Frontal cortex (tissue), 4 donors: ENCODE data around the gene FBXO41. TPM values are rescaled to one million over a fixed set of nuclear protein-coding genes. Genes with fewer than 3 reads are reported as not detected.
A peak's percentile ranks its signal among the peaks of the same experiment; 100 is the strongest.

Experiments
- DNase-seq, 2 donors: peaks; one replicate each; pipeline ENCODE4 v3.0.0; 2012; ENCODE audit warnings: low spot score in 2 of 2
- FAIRE-seq: peaks from 2 replicates; lab custom pipeline; 2012; peaks lifted over from hg19 to GRCh38; lab: Jason Lieb, UNC
- total RNA-seq: library from RNA; depleted of rRNA; stranded (reverse); fragments of >200 nt; gene quantifications from one replicate; pipeline ENCODE4 v1.2.3, GENCODE V29; 2014
- donor health status: control.
- donor health status: control.
- donor health status: control.

The FBXO41 gene
- total RNA-seq, 1 donor from 2014 or later, result 20.0 TPM

DNA sequence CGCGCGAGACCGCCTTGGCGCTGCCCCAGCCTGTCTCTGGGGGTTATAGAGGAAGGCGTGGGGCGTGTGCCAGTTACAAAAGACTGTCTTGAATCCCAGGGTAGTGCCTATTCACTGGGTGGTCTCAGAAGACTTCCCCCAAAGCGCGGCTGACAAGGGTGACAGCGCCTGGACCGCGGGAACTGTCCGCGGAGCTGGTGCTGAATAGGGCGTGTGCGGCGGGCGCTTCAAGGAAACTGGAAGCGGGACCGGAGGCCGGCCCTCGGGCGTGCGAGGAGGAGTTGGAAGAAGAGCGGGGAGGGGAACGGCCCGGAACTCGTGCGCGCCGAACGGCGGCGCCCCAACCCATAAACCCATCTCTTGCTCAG is 6.8 kb upstream of the FBXO41 start:
- peak; percentile 50 to 60 for DNase-seq

DNA sequence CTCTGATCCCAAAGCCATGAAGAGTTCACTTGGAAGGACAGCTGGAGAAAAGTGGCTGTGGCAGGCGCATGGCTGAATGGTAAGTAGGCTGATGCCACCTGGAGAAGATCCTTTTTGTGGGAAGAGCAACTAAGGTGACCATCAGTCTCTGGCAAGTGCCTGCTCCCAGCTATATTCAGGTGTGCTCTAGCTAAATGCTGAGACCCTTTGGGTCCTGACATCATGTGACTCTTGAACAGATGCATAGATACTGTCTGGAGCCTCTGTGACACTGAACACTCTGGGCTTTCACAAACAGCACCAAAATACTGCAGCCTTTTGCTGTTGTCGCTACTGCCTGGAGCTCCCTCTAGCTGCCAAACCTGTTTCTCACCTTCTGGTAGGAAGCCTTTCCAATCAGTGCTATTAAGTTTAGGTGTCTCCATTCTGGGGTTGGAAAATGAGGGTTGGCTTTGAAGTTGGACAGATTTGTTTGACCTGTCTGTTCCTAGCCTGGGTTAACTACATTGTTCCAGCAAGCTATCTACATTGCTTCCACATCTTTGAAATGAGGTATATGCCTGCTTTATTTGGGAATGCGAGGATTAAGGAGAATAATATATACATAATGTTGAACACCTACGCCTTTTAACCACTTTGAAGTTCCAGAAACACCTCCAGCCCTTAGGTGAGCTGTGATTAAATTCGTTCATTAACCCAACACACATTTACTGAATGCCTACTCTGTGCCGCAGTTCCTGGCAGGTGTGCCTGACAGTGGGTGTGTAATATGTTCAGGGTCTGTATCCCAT is 6.0 kb upstream of the FBXO41 start:
- FAIRE-seq (no peak), DNase-seq (no peak)

More for the DNA sequence above, 6.8 kb upstream of the FBXO41 start:
- FAIRE-seq, result no peak

DNA sequence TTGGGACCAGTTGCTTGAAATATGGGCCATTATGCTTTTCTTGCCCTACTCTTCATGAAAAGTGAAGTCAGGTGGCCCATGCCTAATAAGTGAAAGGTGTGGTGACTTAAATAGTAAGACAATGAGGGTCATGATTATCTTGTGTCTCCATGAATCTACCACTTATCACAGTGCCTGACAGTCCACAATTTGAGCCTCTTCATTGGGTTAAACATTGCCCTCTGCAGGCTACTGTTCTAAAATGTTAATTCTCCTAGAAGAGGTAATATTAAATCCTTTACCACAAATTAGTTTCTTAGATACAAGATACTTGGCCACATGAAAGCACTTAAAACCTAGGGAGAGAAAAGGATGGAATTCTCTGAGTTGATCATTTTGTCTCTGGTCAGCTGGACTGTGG is 5.0 kb upstream of the FBXO41 start:
- FAIRE-seq (no peak), DNase-seq (no peak)

DNA sequence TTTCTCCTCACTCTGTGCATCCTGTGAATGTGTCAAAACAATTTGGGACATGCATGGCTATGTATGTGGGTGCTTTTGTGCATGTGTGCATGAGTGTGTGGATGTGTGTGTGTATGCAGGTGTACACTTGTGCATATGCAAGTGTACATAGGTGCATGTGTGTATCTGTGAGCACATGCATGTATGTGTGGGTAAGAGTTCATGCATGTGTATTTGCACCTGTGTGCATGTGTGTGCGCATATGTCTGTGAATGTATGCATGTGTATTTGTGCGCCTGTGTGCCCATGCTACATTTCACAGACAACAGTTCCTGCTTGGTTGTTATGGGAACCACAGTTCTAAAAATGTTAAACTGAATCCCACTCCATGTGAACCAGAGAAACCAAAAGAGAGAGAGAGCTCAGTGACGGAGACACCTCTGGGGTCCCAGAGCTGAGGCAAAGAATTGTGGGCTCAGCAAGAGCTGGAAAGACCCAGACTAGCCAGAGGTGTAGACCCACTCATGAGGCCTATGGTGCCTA is 1.9 kb upstream of the FBXO41 start:
- DNase-seq (peak in 1 of 2 donors; percentile 5), FAIRE-seq (no peak)

DNA sequence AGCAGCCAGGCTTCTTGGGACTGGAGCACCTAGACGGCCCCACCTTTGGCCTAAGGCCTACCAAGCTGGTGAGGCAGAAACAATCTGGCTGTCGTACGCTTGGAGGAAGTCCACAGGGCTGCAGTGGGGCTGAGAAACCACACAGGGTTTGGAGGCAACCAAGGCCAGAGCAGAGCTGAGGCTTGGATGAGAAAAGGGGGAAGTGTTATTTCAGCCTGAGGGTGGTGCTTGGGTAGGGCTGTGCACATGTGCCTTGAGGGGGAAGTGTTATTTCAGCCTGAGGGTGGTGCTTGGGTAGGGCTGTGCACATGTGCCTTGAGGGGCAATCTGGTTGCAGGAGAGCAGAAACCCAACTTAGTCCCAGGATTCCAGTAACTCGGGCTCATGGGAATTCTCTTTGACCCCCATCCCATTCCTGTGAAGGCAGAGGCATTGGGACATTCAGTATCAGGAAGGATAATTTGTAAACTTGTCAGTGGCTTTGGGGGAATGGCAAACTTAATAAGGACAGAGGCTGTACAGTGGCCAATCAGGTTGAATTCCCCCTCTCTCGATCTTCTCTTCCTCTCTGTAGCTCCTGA is 971 bp upstream of the FBXO41 start:
- DNase-seq, result peak in 1 of 2 donors; percentile 31

DNA sequence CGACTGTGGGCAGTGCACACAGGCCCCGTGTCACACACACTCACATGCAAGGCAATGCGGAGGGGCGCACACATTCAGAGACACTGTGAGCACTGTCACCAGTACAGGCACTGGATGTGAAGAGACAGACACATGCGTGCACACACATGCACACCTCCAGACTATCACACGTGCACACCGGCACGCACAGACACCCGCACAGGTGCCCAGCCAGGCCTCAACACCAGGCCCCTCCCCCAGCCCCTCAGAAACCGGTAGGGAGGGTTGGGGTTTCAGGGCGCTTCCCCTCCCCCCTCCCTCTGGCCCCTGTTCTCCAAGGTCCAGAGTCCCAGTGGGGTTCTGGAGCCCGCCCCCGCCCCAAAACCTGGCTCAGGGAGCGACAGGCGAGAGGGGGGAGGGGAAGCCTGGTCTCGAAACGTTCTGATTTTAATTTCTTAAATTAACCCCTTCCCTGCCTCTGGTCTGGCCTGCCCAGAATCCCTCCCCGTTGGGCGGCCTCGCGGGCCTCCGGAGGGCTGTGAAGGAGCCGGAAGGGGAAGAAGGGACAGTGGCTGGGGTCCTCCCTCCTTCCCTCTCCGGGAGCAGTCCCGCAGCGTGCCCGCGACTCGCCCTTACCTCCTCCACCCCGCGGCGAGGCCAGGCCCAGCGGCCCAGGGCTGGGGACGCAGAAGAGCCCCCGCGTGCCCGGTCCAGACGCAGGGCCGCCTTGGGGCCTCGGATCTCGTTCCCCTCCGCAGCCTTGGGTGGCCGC is 558 bp downstream of the FBXO41 start:
- no peak for FAIRE-seq

More for the DNA sequence above, 971 bp upstream of the FBXO41 start:
- FAIRE-seq, result no peak

DNA sequence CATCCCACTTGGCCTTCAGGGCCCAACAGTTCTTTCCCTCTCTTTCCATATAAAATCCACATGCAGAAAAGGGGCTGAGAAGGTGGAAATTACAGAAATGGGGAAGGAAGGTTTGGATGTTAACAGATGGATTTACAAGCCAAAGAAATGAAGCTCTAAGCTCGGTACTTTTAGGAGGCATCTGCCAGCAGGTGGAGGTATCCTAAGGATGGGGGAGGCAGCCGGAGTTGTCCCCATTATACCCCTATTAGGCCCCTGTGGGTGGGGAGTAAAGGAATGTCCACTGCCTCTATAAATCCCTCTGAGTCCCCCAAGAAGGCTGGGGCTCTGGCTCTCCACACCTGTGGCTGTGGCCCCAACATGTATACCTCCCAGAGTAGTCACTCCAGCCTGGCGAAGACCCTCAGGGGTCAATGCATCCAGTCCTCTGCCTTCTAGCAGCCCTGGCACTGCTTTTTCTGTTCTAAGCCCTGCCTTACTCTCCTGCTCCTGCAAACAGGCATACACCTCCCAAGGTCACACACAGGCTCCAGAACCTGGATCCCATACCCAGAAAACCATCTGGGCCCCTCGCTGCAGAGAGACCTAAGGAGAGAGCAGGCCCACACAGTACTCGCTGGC is 1.2 kb downstream of the FBXO41 start:
- FAIRE-seq, result no peak
- no peak for DNase-seq

More for the DNA sequence above, 558 bp downstream of the FBXO41 start:
- DNase-seq, result no peak

DNA sequence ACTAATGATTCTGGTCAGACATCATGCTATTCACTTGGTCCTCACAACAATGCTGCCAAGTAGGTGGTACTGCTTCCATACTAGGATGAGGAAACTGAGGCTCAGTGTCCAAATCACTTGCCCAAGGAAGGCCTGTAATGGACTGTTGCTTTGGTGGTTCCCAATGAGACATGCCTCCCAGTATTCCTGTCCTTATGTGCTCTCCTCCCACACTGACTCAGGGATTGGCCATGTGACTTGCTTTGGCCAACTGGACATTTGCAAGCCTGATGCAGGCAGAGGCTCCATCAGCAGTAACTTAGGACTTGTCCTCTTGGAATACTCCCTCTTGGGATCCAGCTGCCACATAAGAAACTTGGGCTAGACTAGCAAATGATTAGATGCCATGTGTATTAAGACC is 3.0 kb downstream of the FBXO41 start:
- no peak for DNase-seq
- no peak for FAIRE-seq

DNA sequence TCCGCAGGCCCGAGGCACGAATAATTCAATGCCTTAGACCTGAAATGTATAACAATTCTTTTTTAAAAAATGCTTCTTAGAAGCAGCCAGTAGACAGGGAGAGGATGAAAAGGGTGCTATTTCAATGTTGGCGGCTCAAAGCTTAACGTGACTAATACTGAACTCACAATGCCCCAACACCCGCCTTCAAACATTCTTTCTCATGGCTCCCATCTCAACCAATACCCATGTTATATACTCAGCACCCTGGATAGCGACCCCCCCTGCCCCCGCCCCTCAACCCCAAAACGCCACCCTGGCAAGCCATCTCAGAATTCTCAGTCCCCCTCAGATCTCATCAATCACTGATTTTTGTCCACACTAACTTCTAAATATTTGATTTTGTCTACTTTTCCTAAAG is 4.4 kb downstream of the FBXO41 start:
- FAIRE-seq (no peak), DNase-seq (no peak)

DNA sequence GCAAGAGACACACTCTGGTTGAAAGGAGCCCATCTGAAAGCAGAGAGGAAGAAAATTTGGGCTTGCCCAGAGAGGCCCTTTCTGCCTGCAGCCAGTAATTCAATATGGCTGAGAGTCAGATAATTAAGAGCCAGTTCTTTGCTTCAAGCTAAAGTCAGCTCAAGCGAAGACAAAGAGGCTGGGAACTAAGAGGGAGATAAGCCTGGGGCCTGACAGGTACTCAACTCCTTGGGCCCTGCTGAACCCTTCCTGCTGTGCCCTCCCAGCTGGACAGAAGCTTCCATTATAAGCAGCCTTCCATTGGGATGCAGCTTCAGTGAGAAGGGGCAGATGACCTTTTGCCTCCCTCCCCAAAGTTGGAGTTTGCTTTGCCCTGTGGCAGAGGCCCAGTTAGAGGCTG is 12.0 kb downstream of the FBXO41 start:
- FAIRE-seq, result no peak
- DNase-seq, result no peak

DNA sequence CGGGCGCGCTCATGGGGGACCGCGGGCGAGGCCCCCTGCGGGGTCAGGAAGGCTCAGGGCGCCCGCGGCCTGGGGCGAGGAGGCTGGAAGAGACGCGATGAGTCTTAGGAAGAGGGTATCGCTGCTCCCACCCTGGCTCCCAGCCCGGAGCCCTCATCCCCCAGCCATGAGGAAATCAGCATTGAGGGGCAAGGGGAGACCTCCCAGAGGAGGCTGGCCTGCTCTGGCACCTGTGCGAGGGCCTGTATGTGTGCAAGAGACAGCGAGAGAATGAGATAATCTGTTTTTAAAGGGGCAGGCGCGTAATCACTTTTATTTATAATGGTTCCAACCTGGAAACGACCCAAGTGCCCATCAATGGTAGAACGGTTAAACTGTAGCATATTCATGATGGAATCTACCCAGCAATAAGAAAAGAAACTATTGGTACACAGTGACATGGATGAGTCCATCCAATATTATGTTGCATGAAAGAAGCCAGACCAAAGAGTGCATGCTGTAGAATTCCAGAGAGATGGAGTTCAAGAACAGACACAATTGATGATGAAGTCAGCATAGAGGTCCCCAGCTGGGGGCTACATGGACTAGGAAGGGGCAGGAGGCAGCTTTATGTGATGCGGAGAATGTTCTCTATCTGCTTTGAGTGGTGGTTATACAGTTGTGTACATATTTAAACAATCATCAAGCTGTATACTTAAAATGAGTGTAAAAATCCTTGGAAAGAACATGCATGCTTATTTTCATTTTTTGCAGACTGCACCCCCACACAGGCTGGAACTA is 14.4 kb downstream of the FBXO41 start:
- DNase-seq (no peak), FAIRE-seq (no peak)

DNA sequence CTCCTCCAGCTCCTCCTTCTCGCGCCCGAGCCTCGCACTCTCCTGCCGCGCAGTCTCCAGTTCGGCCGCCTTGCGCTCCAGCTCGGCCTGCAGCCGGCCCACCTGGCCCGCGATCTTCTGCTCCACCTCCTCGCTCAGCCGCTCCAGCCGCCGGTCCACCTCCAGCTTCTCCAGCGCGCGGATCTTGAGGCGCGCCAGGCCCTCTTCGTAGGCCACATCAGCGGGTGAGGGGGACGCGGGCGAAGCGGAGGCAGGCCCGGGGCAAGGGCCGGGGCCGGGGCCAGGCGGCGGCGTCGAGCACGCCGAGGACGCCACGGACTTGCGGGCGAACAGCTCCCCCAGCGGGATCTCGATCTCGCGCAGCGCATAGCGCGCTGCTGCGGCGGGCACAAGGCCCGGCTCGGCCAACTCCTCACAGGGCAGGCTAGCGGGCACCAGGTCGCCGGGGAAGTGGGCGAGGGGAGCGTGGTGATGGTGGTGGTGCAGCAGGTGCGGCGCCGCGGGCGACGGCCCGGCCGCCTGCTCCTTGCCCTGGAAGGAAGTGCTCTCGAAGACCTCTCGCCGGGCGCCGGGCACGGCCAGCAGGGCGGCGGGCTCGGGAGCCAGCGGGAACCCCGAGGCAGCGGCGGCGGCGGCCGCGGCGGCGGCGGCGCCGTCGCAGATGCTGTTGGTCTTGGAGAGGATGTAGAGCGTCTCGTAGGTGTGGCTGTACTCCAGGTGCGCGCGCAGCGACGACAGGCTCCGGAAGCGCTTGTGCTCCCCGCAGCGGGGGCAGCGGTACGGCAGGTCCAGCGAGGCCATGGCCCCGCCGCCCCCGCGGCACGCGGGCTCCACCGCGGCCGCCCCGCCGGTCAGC is 15.2 kb downstream of the FBXO41 start:
- FAIRE-seq (no peak), DNase-seq (peak in 1 of 2 donors; percentile 54)

DNA sequence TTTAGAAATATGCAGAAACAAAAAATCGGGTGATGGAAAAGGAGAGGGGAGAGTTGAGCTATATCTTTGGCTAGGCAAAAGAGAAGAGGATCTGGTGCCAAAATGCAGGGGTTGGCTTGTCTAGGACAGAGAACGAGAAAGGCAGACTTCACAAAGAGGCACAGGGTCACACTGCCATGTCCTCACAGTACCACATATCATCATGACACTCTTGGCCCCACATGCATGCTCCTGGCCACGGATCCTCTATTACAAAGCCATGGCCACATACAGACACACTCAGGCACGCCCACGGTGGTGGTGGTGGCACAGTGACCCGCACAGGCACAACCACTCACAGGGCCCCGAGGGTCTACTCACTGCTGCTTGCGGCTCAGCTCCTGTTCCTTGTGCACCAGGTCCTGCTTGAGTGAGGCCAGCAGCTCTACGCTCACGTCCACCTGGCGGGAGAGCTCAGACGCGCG is 15.9 kb downstream of the FBXO41 start:
- no peak for DNase-seq
- no peak for FAIRE-seq

DNA sequence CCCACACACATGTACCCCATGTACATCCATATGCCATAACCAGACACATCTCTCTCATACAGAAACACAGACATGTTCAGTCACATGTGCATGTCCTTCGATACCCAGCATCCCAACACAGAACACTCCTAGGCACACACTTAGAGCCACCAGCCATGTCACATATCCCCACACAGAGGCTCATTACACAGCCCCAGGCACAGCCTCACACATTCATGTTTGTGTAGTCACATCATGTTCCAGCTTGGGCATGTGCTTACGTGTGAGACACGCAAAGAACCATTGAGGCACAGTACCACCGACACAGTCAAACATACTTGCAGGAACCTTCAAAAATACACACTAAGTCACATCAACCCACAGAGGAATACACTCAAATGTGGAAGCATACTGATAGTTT is 17.3 kb downstream of the FBXO41 start:
- DNase-seq, result no peak
- no peak for FAIRE-seq

DNA sequence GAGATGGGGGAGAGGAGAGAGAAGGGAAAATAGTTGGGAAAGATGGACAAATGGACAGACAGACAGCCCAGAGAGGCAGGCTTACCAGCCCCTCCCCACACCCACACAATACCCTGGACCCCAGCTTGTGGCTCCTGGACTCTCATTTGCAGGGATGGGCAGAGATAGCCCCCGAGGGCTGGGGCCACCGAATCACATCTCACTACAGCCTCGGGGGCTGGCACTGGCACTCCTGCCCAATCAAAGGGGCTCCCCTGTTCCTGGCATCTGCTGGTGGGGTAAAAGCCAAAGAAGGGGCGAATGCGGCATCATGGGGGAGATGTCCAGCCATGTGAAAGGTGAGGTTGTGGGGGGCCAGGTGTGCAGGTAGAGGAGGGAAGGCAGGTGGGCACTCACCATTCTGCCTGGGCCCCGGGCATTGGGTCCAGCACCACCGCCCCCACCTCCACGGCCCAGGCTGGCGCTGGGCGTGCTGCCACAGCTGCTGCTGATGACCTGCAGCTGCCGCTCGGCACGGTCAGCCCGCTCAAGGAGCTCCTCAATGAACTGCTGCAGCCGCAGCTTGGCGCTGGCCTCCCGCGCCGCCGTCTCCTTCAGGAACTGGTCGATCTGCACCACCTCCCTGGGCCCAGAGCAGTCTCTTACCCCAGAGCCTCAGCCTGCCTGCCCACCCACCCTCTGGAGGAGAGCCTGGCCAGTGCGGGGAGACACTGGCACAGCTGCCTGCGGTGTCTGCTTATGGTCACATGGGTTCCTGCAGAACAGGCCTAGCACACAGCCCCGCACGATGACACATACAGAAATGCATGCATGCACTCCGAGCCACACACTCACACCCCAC is 18.0 kb downstream of the FBXO41 start:
- DNase-seq, result no peak
- FAIRE-seq, result no peak

DNA sequence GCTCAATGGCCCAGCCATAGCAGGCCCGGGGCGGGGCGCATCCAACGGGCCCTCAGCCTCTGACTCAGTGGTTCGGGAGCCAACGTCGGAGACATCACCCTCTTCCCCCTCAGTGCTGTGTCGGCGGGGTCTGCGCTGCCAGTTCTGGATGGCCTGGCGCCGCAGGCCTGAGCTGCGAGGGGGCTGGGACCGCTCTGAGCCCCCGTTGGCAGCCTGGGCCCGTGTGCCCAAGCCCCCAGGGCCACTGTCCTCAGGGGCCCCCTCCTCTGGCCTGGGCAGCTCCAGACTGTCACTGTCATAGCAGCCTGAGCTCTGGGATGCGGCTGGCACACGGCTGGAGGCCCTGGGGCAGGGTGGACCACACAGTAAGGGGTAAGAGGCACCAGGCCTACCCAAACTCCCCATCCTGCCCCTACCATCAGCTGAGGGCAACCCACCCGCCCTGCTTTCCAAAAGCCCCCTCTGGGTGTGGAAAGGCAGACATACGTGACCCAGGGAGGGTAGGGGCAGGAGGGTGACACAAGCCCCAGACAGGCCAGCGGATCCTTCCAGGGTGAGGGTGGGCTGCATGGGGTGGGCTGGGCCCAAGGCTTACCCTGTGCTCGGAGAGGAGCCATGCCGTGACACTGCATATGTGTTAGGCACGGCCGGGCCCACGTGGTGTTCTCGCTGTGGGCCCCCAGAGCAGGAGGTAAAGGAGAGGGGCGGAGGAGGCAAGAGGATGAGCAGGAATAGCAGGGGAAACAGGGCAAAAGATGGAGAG is 18.8 kb downstream of the FBXO41 start:
- DNase-seq (no peak), FAIRE-seq (no peak)

DNA sequence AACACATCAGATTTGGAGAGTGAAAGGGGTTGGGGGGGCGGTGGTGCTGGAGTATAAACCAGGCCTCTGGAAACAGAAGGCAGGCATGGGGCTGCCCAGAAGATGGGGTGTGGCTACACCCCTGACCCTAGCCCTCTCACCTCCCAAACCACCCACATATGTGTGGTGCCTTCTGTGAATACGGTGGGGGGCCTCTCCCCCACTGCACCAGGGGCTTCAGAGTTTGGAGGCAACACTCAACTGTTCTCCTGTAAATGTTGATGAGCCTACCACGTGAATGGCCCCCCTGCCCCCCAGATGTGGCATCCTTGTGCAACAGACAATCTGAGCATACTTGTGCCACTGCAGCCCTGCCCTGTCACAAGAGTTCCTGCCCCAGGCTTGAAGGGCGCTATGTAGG is 19.5 kb downstream of the FBXO41 start:
- no peak for FAIRE-seq
- no peak for DNase-seq
